ENCODE results near the gene KCNK7. TPM values are rescaled to one million over a fixed set of nuclear protein-coding genes. Genes with fewer than 3 reads are reported as not detected.

KCNK7 gene
- total RNA-seq, 2 experiments from 2014 or later = 4.9 to 5.0 TPM

DNA sequence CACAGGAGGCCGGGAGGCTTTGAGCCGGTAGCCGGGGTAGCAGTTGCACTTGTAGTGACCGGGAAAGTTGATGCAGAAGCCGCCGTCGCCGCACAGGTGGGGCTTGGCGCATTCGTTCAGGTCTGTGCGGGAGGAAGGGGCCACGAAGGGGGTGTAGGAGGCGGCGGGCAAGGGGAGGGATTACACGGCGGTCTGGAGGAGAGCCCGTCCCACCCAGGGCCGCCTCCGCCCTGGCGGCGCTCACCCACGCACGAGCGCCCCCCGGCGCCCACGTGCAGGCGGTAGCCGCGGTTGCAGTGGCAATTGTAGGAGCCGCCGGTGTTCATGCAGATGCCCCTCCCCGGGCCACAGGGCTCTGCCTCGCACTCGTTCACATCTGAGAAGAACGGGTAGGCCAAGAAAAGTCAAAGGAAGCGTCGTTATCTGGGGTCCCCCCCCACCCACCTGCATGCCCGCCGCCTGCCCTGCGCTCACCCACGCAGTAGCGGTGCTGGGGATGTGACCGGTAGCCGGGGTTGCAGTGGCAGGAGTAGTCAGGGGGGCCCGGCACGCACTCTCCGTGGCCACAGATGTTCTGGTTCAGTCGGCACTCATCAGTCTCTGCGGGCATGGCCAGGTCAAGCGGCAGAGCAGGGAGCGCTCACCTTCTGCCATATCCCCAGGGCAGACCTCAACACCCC is 48.0 kb downstream of the KCNK7 start:
- Mint-ChIP-seq H3K36me3 (ENCODE audit: low read depth) (peaks cover 73% of the 10 kb centered on the region), H3K4me3 (peak overlapping the region; percentile 86), H3K27ac (peak overlapping the region; percentile 87), H3K9me3 (no peaks in the 10 kb centered on the region), H3K27me3 (no peaks in the 10 kb centered on the region), H3K4me1 (ENCODE audit: low read depth) (peaks cover 72% of the 10 kb centered on the region)
- TF ChIP-seq, protein P1, sequence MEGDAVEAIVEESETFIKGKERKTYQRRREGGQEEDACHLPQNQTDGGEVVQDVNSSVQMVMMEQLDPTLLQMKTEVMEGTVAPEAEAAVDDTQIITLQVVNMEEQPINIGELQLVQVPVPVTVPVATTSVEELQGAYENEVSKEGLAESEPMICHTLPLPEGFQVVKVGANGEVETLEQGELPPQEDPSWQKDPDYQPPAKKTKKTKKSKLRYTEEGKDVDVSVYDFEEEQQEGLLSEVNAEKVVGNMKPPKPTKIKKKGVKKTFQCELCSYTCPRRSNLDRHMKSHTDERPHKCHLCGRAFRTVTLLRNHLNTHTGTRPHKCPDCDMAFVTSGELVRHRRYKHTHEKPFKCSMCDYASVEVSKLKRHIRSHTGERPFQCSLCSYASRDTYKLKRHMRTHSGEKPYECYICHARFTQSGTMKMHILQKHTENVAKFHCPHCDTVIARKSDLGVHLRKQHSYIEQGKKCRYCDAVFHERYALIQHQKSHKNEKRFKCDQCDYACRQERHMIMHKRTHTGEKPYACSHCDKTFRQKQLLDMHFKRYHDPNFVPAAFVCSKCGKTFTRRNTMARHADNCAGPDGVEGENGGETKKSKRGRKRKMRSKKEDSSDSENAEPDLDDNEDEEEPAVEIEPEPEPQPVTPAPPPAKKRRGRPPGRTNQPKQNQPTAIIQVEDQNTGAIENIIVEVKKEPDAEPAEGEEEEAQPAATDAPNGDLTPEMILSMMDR (IDR thresholded peaks at IDR 0.05) = peak; percentile 23
- peaks cover 30% of the 10 kb centered on the region for H3K36me3 ChIP-seq (ENCODE audit: insufficient read depth, low read length)
- ChIA-PET CTCF (interaction anchor here (1.3 kb wide), 1 partner anchor 23 kb away, joined by 7 read pairs; the partner anchor contains the start of gene ZNRD2), POLR2A (interaction anchor here (0.7 to 4.3 kb wide), 6 partner anchors 8 to 55 kb away, joined by 3 to 52 read pairs (median 6); partner anchors contain the start of genes EHBP1L1, FAM89B and ZNRD2)
- DNase-seq = peak in 7 of 14 experiments; percentile 29 to 82 (median 62)
- H3K27ac ChIP-seq (ENCODE audit: low read depth in 1 of 2, low read length in 2 of 2) = peak overlapping the region; percentile 28 to 82
- intact Hi-C loops (cut with DNase I, micrococcal nuclease) = loop anchor here in 1 of 2 experiments (2.0 kb wide), 1 partner anchor 67 kb away; the partner anchor contains the start of genes MAP3K11 and PCNX3
- peak overlapping the region; percentile 54 for H3K4me3 ChIP-seq (ENCODE audit: low read length)
- peaks cover 58% of the 10 kb centered on the region for H3K4me1 ChIP-seq (ENCODE audit: insufficient read depth, low read length)
- H3K27me3 ChIP-seq (ENCODE audit: control insufficient read depth in 1 of 2, insufficient read depth in 2 of 2, low read length in 2 of 2) = no peaks in the 10 kb centered on the region
- no peak for ATAC-seq (ENCODE audit: poor library complexity)
- H3K9me3 ChIP-seq (ENCODE audit: control insufficient read depth in 1 of 2, insufficient read depth in 1 of 2, low read length in 2 of 2) = no peaks in the 10 kb centered on the region

DNA sequence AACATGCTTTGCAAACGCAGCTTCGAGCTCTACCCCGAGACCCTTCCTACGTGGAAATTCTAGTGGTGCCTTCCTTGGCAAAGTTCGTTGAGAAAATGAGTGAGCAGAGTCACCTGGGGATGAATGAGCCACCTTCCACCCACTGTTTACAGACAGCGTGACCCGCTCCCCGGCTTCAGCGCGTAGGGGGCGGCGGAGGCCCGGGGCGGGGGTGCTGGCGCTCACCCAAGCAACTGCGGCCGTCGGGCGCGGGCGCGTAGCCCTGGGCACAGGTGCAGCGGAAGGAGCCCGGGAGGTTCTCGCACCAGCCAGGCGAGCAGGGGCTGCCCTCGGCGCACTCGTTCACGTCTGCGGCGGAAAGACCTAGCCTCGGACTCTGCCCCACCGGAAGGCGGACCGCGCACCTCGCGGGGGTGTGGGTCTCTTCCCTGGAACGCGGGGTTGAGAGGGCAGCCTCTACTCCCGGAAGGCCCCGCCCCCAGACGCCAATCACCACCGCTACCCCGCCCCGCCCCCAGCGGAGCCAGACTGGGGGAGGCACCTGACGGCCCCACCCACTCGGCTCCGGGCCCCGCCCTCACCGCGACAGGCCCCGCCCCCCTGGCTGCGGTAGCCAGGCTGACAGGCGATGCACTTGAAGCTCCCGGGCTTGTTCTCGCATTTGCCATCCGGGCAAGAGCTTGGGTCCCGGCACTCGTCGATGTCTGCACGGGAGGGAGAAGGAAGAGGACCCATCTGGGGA is 49.2 kb downstream of the KCNK7 start:
- Mint-ChIP-seq H3K27ac (peak overlapping the region; percentile 81), H3K27me3 (no peaks in the 10 kb centered on the region), H3K4me3 (peak overlapping the region; percentile 86), H3K36me3 (ENCODE audit: low read depth) (peaks cover 67% of the 10 kb centered on the region), H3K4me1 (ENCODE audit: low read depth) (peaks cover 67% of the 10 kb centered on the region), H3K9me3 (no peaks in the 10 kb centered on the region)
- Histone ChIP-seq H3K27me3 (ENCODE audit: control insufficient read depth in 1 of 2, insufficient read depth in 2 of 2, low read length in 2 of 2) (no peaks in the 10 kb centered on the region), H3K9me3 (ENCODE audit: control insufficient read depth in 1 of 2, insufficient read depth in 1 of 2, low read length in 2 of 2) (no peaks in the 10 kb centered on the region), H3K4me3 (ENCODE audit: low read length) (peak overlapping the region; percentile 54), H3K4me1 (ENCODE audit: insufficient read depth, low read length) (peaks cover 49% of the 10 kb centered on the region), H3K27ac (ENCODE audit: low read depth in 1 of 2, low read length in 2 of 2) (peak overlapping the region; percentile 57 to 82), H3K36me3 (ENCODE audit: insufficient read depth, low read length) (peaks cover 23% of the 10 kb centered on the region)
- POLR2A ChIA-PET = interaction anchor here (0.6 to 4.3 kb wide), 14 partner anchors 9 to 125 kb away, joined by 3 to 52 read pairs (median 4); partner anchors contain the start of genes EHBP1L1, FAM89B, MALAT1 and PCNX3
- ATAC-seq (ENCODE audit: poor library complexity) = peak; percentile 80
- DNase-seq = peak; percentile 96 to 100 (median 98)
- TF ChIP-seq, protein P1 (IDR thresholded peaks at IDR 0.05) = no peak
- CTCF ChIA-PET = interaction anchor here (0.9 to 1.5 kb wide), 5 partner anchors 10 to 29 kb away, joined by 3 to 7 read pairs (median 3); partner anchors contain the start of genes EHBP1L1, SCYL1 and ZNRD2
- intact Hi-C loops (cut with DNase I, micrococcal nuclease) = loop anchor here in 1 of 2 experiments (2.0 kb wide), 1 partner anchor 68 kb away; the partner anchor contains the start of genes MAP3K11 and PCNX3

- Mint-ChIP-seq H3K36me3 (ENCODE audit: low read depth) (peaks cover 61% of the 10 kb centered on the region), H3K9me3 (no peaks in the 10 kb centered on the region), H3K27ac (peak overlapping the region; percentile 81), H3K4me1 (ENCODE audit: low read depth) (peaks cover 64% of the 10 kb centered on the region), H3K27me3 (no peaks in the 10 kb centered on the region), H3K4me3 (peak overlapping the region; percentile 3)
- peaks cover 51% of the 10 kb centered on the region for H3K4me1 ChIP-seq (ENCODE audit: insufficient read depth, low read length)
- H3K4me3 ChIP-seq (ENCODE audit: low read length) = peak overlapping the region; percentile 54
- POLR2A ChIA-PET = interaction anchor here (0.6 to 4.3 kb wide), 8 partner anchors 8 to 69 kb away, joined by 3 to 52 read pairs (median 6); partner anchors contain the start of genes EHBP1L1, FAM89B, MALAT1 and PCNX3
- CTCF ChIA-PET = interaction anchor here (1.0 to 6.5 kb wide), 3 partner anchors 20 to 42 kb away, joined by 3 to 86 read pairs (median 4); partner anchors contain the start of gene EHBP1L1
- TF ChIP-seq, protein P1 (IDR thresholded peaks at IDR 0.05) = no peak
- DNase-seq (no peak), ATAC-seq (ENCODE audit: poor library complexity) (no peak)
- peak overlapping the region; percentile 52 to 82 for H3K27ac ChIP-seq (ENCODE audit: low read depth in 1 of 2, low read length in 2 of 2)
- H3K27me3 ChIP-seq (ENCODE audit: control insufficient read depth in 1 of 2, insufficient read depth in 2 of 2, low read length in 2 of 2) = no peaks in the 10 kb centered on the region
- H3K9me3 ChIP-seq (ENCODE audit: control insufficient read depth in 1 of 2, insufficient read depth in 1 of 2, low read length in 2 of 2) = no peaks in the 10 kb centered on the region
- intact Hi-C loops (cut with DNase I, micrococcal nuclease) = loop anchor here in 1 of 2 experiments (2.0 kb wide), 1 partner anchor 69 kb away; the partner anchor contains the start of genes MAP3K11 and PCNX3
- peaks cover 18% of the 10 kb centered on the region for H3K36me3 ChIP-seq (ENCODE audit: insufficient read depth, low read length)
Observed at GRCh38 chr11:65545853-65546216, 49.8 kb downstream of the KCNK7 start.
